IMR-90 (cell line): ENCODE results near the gene ZYX. TPM values are rescaled to one million over a fixed set of nuclear protein-coding genes. Genes with fewer than 3 reads are reported as not detected.
A peak's percentile ranks its signal among the peaks of the same experiment; 100 is the strongest.

Experiments used
- ATAC-seq: fragments of 200-7000 bp; cut with Tn5 transposase; 2 replicates; pipeline ENCODE4 v1.9.1; 2020; ENCODE audit warnings: low read depth, mild to moderate bottlenecking, moderate library complexity
- BruUV-seq: library from RNA; stranded (reverse); fragments of 400-500 nt; replicated peaks from 2 replicates; lab custom pipeline; 2021; lab: Mats Ljungman, UMichigan
- CTCF ChIA-PET: fragments of 300-600 bp; formaldehyde crosslinking; extraction: SDS; loops from one replicate; lab custom pipeline; 2021; ENCODE audit warnings: antibody characterized with exemption; lab: Yijun Ruan, JAX
- POLR2A ChIA-PET: fragments of 300-600 bp; sonication (Branson Sonifier 250); formaldehyde crosslinking; loops from one replicate; lab custom pipeline; 2022; ENCODE audit warnings: antibody characterized with exemption; ENCODE audit not compliant: unreplicated experiment; lab: Charles Lee
- DNase-seq: peaks from one replicate; pipeline ENCODE4 v3.0.0; 2013
- H2AFZ ChIP-seq: replicated peaks from 2 replicates; pipeline ENCODE3; 2013; ENCODE audit warnings: low read length, mild to moderate bottlenecking; ENCODE audit not compliant: poor library complexity
- H2AK5ac ChIP-seq: 2 replicates; pipeline ENCODE4 v1.6.1; 2013; ENCODE audit warnings: low read depth, low read length, inconsistent platforms
- H2AK9ac ChIP-seq: replicated peaks from 2 replicates; pipeline ENCODE3; 2013; ENCODE audit warnings: mild to moderate bottlenecking, low read depth, low read length, moderate library complexity; ENCODE audit not compliant: poor library complexity
- H2BK120ac ChIP-seq: 2 replicates; pipeline ENCODE4 v1.6.1; 2013; ENCODE audit warnings: low read depth, low read length, inconsistent platforms
- H2BK15ac ChIP-seq: 3 replicates; pipeline ENCODE4 v1.6.1; 2013; ENCODE audit warnings: low read depth, low read length, inconsistent platforms
- H2BK20ac ChIP-seq: 2 replicates; pipeline ENCODE4 v1.6.1; 2013; ENCODE audit warnings: low read depth, mild to moderate bottlenecking, inconsistent platforms, low read length, moderate library complexity
- H2BK5ac ChIP-seq: 2 replicates; pipeline ENCODE4 v1.6.1; 2013; ENCODE audit warnings: mild to moderate bottlenecking, low read depth, low read length, inconsistent platforms; ENCODE audit not compliant: poor library complexity, severe bottlenecking
- H3K14ac ChIP-seq: replicated peaks from 2 replicates; pipeline ENCODE4 v1.6.1; 2013; ENCODE audit warnings: low read depth, low read length, inconsistent platforms
- H3K18ac ChIP-seq: 2 replicates; pipeline ENCODE4 v1.6.1; 2013; ENCODE audit warnings: low read depth, low read length, control low read depth
- H3K23ac ChIP-seq: 2 replicates; pipeline ENCODE4 v1.6.1; 2013; ENCODE audit warnings: low read depth, low read length, inconsistent platforms
- H3K27ac ChIP-seq: 2 replicates; pipeline ENCODE4 v1.5.1; 2013; ENCODE audit warnings: mild to moderate bottlenecking, control low read depth, low read length; ENCODE audit not compliant: insufficient read depth
- H3K27me3 ChIP-seq: 2 replicates; pipeline ENCODE4 v1.6.1; 2013; ENCODE audit warnings: low read length; ENCODE audit not compliant: control insufficient read depth, insufficient read depth
- H3K36me3 ChIP-seq: 2 replicates; pipeline ENCODE4 v1.6.1; 2013; ENCODE audit warnings: low read length, mixed read lengths; ENCODE audit not compliant: control insufficient read depth, insufficient read depth
- H3K4ac ChIP-seq: 2 replicates; pipeline ENCODE4 v1.6.1; 2013; ENCODE audit warnings: low read depth, low read length, inconsistent platforms
- H3K4me1 ChIP-seq: 2 replicates; pipeline ENCODE4 v1.6.1; 2013; ENCODE audit warnings: low read length, mixed read lengths; ENCODE audit not compliant: control insufficient read depth, insufficient read depth
- H3K4me2 ChIP-seq: 2 replicates; pipeline ENCODE4 v1.6.1; 2013; ENCODE audit warnings: low read depth, mild to moderate bottlenecking, control low read depth, low read length, moderate library complexity
- H3K4me3 ChIP-seq: 2 replicates; pipeline ENCODE4 v1.5.1; 2013; ENCODE audit warnings: low read depth, mild to moderate bottlenecking, control low read depth, low read length, moderate library complexity; ENCODE audit not compliant: insufficient read depth
- H3K56ac ChIP-seq: 2 replicates; pipeline ENCODE4 v1.6.1; 2013; ENCODE audit warnings: low read length, inconsistent platforms; ENCODE audit not compliant: insufficient read depth; ENCODE audit errors: extremely low read depth
- H3K79me1 ChIP-seq, 2 experiments: 2 replicates each; pipeline ENCODE4 v1.6.1; 2013; ENCODE audit warnings: low read length in 2 of 2, inconsistent platforms in 1 of 2, low read depth in 1 of 2
- H3K9ac ChIP-seq: 2 replicates; pipeline ENCODE4 v1.6.1; 2013; ENCODE audit warnings: low read depth, low read length, control low read depth
- H3K9me1 ChIP-seq: 2 replicates; pipeline ENCODE4 v1.6.1; 2013; ENCODE audit warnings: low read length, inconsistent platforms; ENCODE audit not compliant: insufficient read depth
- H3K9me3 ChIP-seq: 2 replicates; pipeline ENCODE4 v1.6.1; 2013; ENCODE audit warnings: low read length; ENCODE audit not compliant: control insufficient read depth, insufficient read depth
- H4K20me1 ChIP-seq: 2 replicates; pipeline ENCODE4 v1.6.1; 2013; ENCODE audit warnings: low read length, inconsistent platforms; ENCODE audit not compliant: insufficient read depth
- H4K5ac ChIP-seq: 2 replicates; pipeline ENCODE4 v1.6.1; 2013; ENCODE audit warnings: mild to moderate bottlenecking, low read depth, low read length, control low read depth
- H4K8ac ChIP-seq, 2 experiments: 2 replicates each; pipeline ENCODE4 v1.6.1; 2013; ENCODE audit warnings: low read depth in 2 of 2, low read length in 2 of 2, control low read depth in 1 of 2, inconsistent platforms in 1 of 2
- H4K91ac ChIP-seq: 2 replicates; pipeline ENCODE4 v1.6.1; 2013; ENCODE audit warnings: low read depth, low read length, inconsistent platforms; ENCODE audit not compliant: insufficient read depth
- CEBPB ChIP-seq: IDR thresholded peaks from 2 replicates; pipeline ENCODE4 v1.6.1; 2012; ENCODE audit warnings: low read depth, low read length, improper control_type of control experiment
- CHD1 ChIP-seq: IDR thresholded peaks from 2 replicates; pipeline ENCODE4 v1.6.1; 2012; ENCODE audit warnings: low read depth, low read length, improper control_type of control experiment
- FOS ChIP-seq: fragments of 150-350 bp; IDR thresholded peaks from 2 replicates; pipeline ENCODE4 v1.6.1; 2016; ENCODE audit warnings: low read depth, low read length
- RFX5 ChIP-seq: IDR thresholded peaks from 2 replicates; pipeline ENCODE4 v1.8.0; 2012; ENCODE audit warnings: low read depth, mild to moderate bottlenecking, low read length, moderate library complexity
- WGBS, 2 experiments: methylation state at CpG; one replicate each; pipeline versions ENCODE4 v1.1.5 to v1.1.7; 2013; ENCODE audit warnings: missing lambda C conversion rate in 2 of 2; ENCODE audit not compliant: insufficient read length in 1 of 2; ENCODE audit errors: extremely low coverage in 2 of 2; 5-methylcytosine and 5-hydroxymethylcytosine counted together
- dilution Hi-C: fragments of 300-500 bp; cut with HindIII; formaldehyde crosslinking; loops from one replicate; pipeline ENCODE4 v1.14.3; 2018; ENCODE audit warnings: low sequenced_read_pairs; ENCODE audit not compliant: unreplicated experiment
- in situ Hi-C: fragments of 300-500 bp; cut with MboI; formaldehyde crosslinking; loops from 3 replicates; pipeline ENCODE4 v1.14.3; 2019; ENCODE audit warnings: low sequenced_read_pairs, inconsistent platforms, mixed read lengths
- intact Hi-C: fragments of 100-400 bp; cut with micrococcal nuclease; formaldehyde crosslinking; loops from 2 replicates; pipeline ENCODE4 v1.10.0; 2022
- polyA plus RNA-seq, 3 experiments: library from polyadenylated mRNA; depleted of rRNA; stranded (reverse); fragments of >200 nt; gene quantifications; 2 replicates each; pipeline ENCODE4 v1.2.3, GENCODE V29; 2012; ENCODE audit warnings: low replicate concordance in 1 of 3
- total RNA-seq: library from RNA; depleted of rRNA; stranded (reverse); fragments of >200 nt; gene quantifications from 2 replicates; pipeline ENCODE4 v1.2.3, GENCODE V29; 2012
- TF ChIP-seq, protein P1 (sequence below): fragments of 150-350 bp; IDR thresholded peaks from 2 replicates; pipeline ENCODE4 v1.6.1; 2017; ENCODE audit warnings: mild to moderate bottlenecking, antibody characterized with exemption, low read length, low read depth

Gene ZYX
- total and polyA plus RNA-seq, 2 of the 4 experiments (the other 2 are of a cell fraction) = 22.6 to 334 TPM

GRCh38 chr7:143384661-143385631 lies 3.8 kb downstream of the ZYX start:
- ChIA-PET POLR2A (interaction anchor here (1.2 kb wide), 2 partner anchors 9 to 12 kb away, joined by 4 to 5 read pairs; no protein-coding TSS in a partner anchor), CTCF (no interaction called here)
- Histone ChIP-seq H2BK5ac (peak overlapping the region; percentile 67), H3K23ac (peak overlapping the region; percentile 97), H2BK120ac (no peak overlapping the region), H3K9me1 (peaks cover 33% of the 10 kb centered on the region), H4K20me1 (peaks cover 82% of the 10 kb centered on the region), H2AFZ (no peak overlapping the region), H2AK9ac (peak overlapping the region; percentile 66), H3K18ac (no peak overlapping the region; the same call in 1 of the 2 replicates), H3K4ac (peak overlapping the region; percentile 28; the same call in 1 of the 2 replicates), H3K9me3 (no peaks in the 10 kb centered on the region), H2AK5ac (peak overlapping the region; percentile 21; the same call in 1 of the 2 replicates), H3K79me1 (peaks cover 17 to 64% of the 10 kb centered on the region in 2 experiments; a peak in 3 of 4 replicates), H3K4me2 (peak overlapping the region; percentile 93), H2BK20ac (no peak overlapping the region; the same call in 1 of the 2 replicates), H4K8ac (peak overlapping the region in 1 of 2 experiments; percentile 33; a peak in 2 of 4 replicates), H3K36me3 (peaks cover 73% of the 10 kb centered on the region), H2BK15ac (no peak overlapping the region), H3K14ac (peak overlapping the region; percentile 80), H3K27me3 (no peaks in the 10 kb centered on the region), H3K4me3 (peak overlapping the region; percentile 68), H3K27ac (peak overlapping the region; percentile 52), H3K4me1 (peaks cover 43% of the 10 kb centered on the region), H3K9ac (peak overlapping the region; percentile 97), H3K56ac (no peak overlapping the region), H4K91ac (no peak overlapping the region), H4K5ac (no peak overlapping the region)
- 79 to 100% methylated on average over 1 to 9 of the region's 14 CpGs for WGBS, 2 experiments
- in situ Hi-C loops = no loop called here
- peak; percentile 30; the same call in 1 of the 2 replicates for TF ChIP-seq CEBPB
- TF ChIP-seq RFX5 = no peak
- no peak for TF ChIP-seq CHD1
- TF ChIP-seq, protein P1, sequence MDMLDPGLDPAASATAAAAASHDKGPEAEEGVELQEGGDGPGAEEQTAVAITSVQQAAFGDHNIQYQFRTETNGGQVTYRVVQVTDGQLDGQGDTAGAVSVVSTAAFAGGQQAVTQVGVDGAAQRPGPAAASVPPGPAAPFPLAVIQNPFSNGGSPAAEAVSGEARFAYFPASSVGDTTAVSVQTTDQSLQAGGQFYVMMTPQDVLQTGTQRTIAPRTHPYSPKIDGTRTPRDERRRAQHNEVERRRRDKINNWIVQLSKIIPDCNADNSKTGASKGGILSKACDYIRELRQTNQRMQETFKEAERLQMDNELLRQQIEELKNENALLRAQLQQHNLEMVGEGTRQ = no peak
- TF ChIP-seq FOS = no peak
- DNase-seq (no peak), ATAC-seq (no peak)
- intact Hi-C loops = loop anchor here (5.0 kb wide), 2 partner anchors 143 to 823 kb away; no protein-coding TSS in a partner anchor
- dilution Hi-C loops = no loop called here
- BruUV-seq = no TSS peak
